Measurements from ENCODE around the gene SCUBE3.

Gene SCUBE3

DNA sequence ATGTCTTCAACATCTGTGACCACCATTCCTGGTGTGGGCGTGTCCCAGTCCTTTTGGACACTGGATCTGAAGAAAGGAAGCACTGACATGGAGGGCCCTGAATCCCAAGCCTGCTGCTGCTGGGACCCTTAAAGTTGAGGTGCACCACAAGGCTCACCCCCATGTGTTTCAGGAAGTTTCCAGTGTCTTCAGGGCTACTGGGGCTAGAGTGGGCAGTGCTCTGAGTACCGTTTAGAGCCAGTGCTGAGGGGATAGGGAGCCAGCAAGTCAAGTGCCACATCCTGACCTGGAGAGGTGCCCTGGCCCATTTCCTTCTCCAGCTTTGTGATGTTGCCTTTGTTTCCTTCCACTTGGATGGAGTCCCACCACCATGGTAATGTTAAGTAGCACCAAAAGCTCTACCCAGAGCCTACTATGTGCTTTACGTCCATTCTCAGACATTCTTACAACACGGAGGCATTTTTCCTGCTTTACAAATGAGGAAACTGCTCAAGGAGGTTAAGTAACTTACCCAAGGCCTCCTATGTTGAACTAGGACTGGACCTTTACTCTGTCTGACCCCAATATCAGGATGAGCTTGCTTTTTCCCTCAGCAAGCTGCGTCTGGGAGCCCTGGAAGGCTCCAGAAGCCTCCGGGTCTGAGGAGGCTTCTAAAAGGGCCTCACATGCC, 83.3 kb downstream of the SCUBE3 start:
- in situ Hi-C loops (cut with MboI; ENCODE audit: low sequenced_read_pairs) = loop anchor here (10.0 kb wide), 1 partner anchor 438 kb away; the partner anchor contains the start of gene ARMC12

DNA sequence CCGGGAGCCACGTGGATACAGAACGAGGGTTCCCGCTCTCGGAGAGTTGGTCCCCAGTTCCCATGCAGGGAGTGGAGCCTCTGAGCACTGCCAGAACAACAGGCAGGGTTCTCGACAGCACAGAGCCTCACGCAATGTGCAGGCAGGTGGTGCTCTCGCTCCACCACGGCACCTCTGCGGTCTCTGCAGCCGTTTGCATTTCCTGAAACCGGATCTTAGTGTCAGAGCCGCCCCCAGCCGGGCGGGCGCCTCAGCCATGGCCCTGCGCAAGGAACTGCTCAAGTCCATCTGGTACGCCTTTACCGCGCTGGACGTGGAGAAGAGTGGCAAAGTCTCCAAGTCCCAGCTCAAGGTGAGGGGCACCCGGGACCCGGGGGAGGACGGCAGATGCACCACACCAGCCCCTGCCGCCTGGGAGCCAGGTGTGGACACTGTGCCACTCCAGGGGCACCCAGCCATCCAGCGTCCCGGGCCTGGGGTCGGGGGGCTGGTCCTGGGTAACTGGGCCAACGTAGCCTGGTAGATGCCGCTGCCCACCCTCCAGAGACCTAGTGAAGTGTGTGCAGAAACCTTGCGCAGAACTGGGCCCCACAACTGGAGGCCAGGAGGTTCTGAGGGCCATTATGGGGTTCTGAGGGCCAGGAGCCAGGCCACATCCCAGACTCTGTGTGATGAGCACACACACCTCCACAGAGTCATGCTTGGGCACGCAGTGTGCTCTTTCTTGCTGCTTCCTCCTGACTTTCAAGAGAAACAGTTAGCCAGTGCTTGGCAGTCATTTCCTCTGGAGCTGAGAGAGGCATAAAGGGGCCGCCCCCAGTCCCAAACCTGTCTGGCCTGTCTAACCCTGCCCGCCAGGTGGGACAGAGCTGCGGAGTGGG, 84.1 kb downstream of the SCUBE3 start, which contains the start of gene DEF6:
Gene DEF6 (plus strand): TSS at position 218 of the 881 bp plus-strand sequence. CDS start 39 bp downstream, at position 257.
- in situ Hi-C loops (cut with MboI; ENCODE audit: low sequenced_read_pairs) = loop anchor here (10.0 kb wide), 1 partner anchor 437 kb away; the partner anchor contains the start of gene ARMC12

DNA sequence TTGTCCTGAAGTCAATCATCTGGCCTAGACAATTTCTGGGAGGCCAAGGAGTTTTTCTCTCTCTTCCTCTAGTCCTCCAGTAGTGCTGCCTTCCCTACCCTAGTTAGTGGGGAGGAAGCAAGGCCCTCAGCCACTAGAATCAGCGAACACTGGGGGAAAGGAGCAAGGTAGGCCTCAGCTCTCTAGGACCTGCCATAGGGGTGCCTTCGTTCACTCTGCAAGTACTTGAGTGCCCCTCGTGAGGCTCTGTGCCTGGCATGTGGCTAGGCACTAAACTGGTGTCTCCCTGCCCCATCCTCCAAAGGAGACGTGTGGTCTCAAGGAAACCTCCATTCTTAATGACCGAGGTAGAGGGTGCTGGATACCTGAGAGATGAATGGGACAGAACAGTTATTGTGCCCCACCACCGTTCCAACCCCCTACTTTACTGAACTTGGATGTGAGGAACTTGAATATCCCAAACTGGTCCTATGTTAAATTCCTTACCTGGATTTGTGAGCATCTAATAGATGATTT, 84.9 kb downstream of the SCUBE3 start:
- in situ Hi-C loops (cut with MboI; ENCODE audit: low sequenced_read_pairs) = loop anchor here (10.0 kb wide), 1 partner anchor 436 kb away; the partner anchor contains the start of gene ARMC12

DNA sequence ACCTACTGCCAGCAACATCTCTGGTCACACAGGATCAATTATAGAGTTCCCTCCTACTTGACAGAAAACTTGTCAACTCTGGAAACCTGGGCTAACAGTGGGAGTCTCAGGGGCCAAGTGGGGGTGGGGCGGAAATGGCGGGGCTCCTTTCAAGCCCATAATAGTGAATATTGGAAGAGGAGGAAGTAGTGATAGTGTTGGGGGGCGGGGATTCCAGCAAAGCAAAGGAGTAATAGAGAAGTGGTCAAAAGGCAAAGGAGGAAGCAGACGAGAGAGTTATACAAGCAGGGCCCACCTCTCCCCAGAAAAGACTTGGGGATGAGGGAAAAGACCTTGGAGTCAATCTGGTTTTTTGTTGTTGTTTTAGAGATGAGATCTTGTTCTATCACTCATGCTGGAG, 85.9 kb downstream of the SCUBE3 start:
- in situ Hi-C loops (cut with MboI; ENCODE audit: low sequenced_read_pairs) = loop anchor here (10.0 kb wide), 1 partner anchor 435 kb away; the partner anchor contains the start of gene ARMC12

DNA sequence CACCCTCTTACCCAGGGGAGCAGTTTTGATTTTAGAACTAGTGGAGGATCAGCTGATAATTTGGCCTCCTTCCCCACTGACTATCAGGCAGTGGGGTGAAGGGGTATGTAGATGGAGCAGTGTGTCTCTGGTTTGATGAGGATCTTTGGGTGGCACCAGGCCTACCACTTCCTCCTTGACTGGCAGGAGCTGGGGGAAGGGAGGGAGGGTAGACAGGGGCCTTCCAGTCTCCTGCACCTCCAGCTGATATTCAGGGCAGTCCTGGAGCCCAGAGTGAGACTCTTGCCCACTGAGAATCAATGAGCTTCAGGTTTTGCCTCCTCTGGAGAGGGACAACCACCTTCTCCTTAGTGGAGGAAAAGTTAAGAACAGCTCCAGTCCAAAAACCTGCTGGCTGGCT, 87.1 kb downstream of the SCUBE3 start:
- in situ Hi-C loops (cut with MboI; ENCODE audit: low sequenced_read_pairs) = no loop called here
